ENCODE data around the gene KIF3A. TPM values are rescaled to one million over a fixed set of nuclear protein-coding genes. Genes with fewer than 3 reads are reported as not detected.

The KIF3A gene
- total RNA-seq, 1 donor from 2014 or later, result 25.4 TPM

GRCh38 chr5:132651838-132652469 lies 85.4 kb downstream of the KIF3A start:
- no peaks in the 10 kb centered on the region for H3K9me3 ChIP-seq (ENCODE audit: insufficient read depth, low read depth, low read length)
- no peak for DNase-seq (ENCODE audit: low read depth)
- H3K27me3 ChIP-seq (ENCODE audit: insufficient read depth, low read length), result peaks cover 2% of the 10 kb centered on the region
- peaks cover 2% of the 10 kb centered on the region for H3K4me1 Mint-ChIP-seq (ENCODE audit: low read depth, unreplicated experiment)
- H3K36me3 ChIP-seq (ENCODE audit: insufficient read depth, low read length), result no peaks in the 10 kb centered on the region
- H3K27ac ChIP-seq (ENCODE audit: low read depth, low read length), result no peak overlapping the region
- peaks cover 3% of the 10 kb centered on the region for H3K9me3 Mint-ChIP-seq (ENCODE audit: unreplicated experiment)
- H3K27ac Mint-ChIP-seq (ENCODE audit: unreplicated experiment), result no peak overlapping the region
- H3K36me3 Mint-ChIP-seq (ENCODE audit: low read depth, unreplicated experiment), result no peaks in the 10 kb centered on the region
- H3K9ac ChIP-seq (ENCODE audit: low read length), result no peak overlapping the region
- no peaks in the 10 kb centered on the region for H3K79me2 ChIP-seq (ENCODE audit: insufficient read depth, low read length)
- no peak for FAIRE-seq
- no peak overlapping the region for H3K4me3 Mint-ChIP-seq (ENCODE audit: unreplicated experiment)
- H4K20me1 ChIP-seq (ENCODE audit: insufficient read depth, low read length), result no peaks in the 10 kb centered on the region
- peaks cover 2% of the 10 kb centered on the region for H3K4me1 ChIP-seq (ENCODE audit: insufficient read depth, low read length)
- no peak overlapping the region for H3K4me3 ChIP-seq (ENCODE audit: insufficient read depth, low read depth, low read length)
- peaks cover 20% of the 10 kb centered on the region for H3K27me3 Mint-ChIP-seq (ENCODE audit: low read depth, unreplicated experiment)
- TF ChIP-seq EZH2 (IDR thresholded peaks at IDR 0.05; ENCODE audit: insufficient read depth, low read length), result no peak
- TF ChIP-seq, protein P1, sequence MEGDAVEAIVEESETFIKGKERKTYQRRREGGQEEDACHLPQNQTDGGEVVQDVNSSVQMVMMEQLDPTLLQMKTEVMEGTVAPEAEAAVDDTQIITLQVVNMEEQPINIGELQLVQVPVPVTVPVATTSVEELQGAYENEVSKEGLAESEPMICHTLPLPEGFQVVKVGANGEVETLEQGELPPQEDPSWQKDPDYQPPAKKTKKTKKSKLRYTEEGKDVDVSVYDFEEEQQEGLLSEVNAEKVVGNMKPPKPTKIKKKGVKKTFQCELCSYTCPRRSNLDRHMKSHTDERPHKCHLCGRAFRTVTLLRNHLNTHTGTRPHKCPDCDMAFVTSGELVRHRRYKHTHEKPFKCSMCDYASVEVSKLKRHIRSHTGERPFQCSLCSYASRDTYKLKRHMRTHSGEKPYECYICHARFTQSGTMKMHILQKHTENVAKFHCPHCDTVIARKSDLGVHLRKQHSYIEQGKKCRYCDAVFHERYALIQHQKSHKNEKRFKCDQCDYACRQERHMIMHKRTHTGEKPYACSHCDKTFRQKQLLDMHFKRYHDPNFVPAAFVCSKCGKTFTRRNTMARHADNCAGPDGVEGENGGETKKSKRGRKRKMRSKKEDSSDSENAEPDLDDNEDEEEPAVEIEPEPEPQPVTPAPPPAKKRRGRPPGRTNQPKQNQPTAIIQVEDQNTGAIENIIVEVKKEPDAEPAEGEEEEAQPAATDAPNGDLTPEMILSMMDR (IDR thresholded peaks at IDR 0.05; ENCODE audit: insufficient read depth, low read depth, low read length), result no peak
- H3K4me2 ChIP-seq (ENCODE audit: low read length), result no peak overlapping the region
- H2AFZ ChIP-seq (ENCODE audit: low read depth, low read length), result no peak overlapping the region

DNA sequence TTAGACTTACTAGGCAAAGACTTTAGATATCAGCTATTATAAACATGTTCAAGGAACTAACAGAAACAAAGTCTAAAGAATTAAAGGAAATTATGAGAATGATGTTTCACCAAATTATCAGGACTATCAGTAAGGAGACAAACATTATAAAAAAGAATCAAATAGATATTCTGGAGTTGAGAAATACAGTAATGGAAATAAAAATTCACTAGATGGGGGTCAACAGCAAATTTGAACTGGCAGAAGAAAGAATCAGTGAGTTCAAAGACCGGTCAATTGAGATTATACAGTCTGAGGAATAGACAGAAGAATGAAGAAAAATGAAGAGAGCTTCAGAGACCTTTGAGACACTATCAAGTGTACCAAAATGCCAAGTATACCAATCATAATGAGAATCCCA lies 89.0 kb downstream of the KIF3A start:
- Mint-ChIP-seq H3K27me3 (ENCODE audit: low read depth, unreplicated experiment) (peaks cover under 1% of the 10 kb centered on the region), H3K4me1 (ENCODE audit: low read depth, unreplicated experiment) (no peaks in the 10 kb centered on the region), H3K9me3 (ENCODE audit: unreplicated experiment) (peaks cover 3% of the 10 kb centered on the region), H3K36me3 (ENCODE audit: low read depth, unreplicated experiment) (peaks cover 3% of the 10 kb centered on the region), H3K4me3 (ENCODE audit: unreplicated experiment) (no peak overlapping the region), H3K27ac (ENCODE audit: unreplicated experiment) (no peak overlapping the region)
- FAIRE-seq, result no peak
- Histone ChIP-seq H3K9ac (ENCODE audit: low read length) (no peak overlapping the region), H4K20me1 (ENCODE audit: insufficient read depth, low read length) (no peaks in the 10 kb centered on the region), H2AFZ (ENCODE audit: low read depth, low read length) (no peak overlapping the region), H3K4me2 (ENCODE audit: low read length) (no peak overlapping the region), H3K27me3 (ENCODE audit: insufficient read depth, low read length) (peaks cover 2% of the 10 kb centered on the region), H3K79me2 (ENCODE audit: insufficient read depth, low read length) (no peaks in the 10 kb centered on the region), H3K9me3 (ENCODE audit: insufficient read depth, low read depth, low read length) (no peaks in the 10 kb centered on the region), H3K4me1 (ENCODE audit: insufficient read depth, low read length) (no peaks in the 10 kb centered on the region), H3K27ac (ENCODE audit: low read depth, low read length) (no peak overlapping the region), H3K4me3 (ENCODE audit: insufficient read depth, low read depth, low read length) (no peak overlapping the region), H3K36me3 (ENCODE audit: insufficient read depth, low read length) (no peaks in the 10 kb centered on the region)
- no peak for DNase-seq (ENCODE audit: low read depth)
- TF ChIP-seq EZH2 (IDR thresholded peaks at IDR 0.05; ENCODE audit: insufficient read depth, low read length), result no peak
- TF ChIP-seq, protein P1 (IDR thresholded peaks at IDR 0.05; ENCODE audit: insufficient read depth, low read depth, low read length), result no peak

- Histone ChIP-seq H2AFZ (ENCODE audit: low read depth, low read length) (no peak overlapping the region), H3K9ac (ENCODE audit: low read length) (no peak overlapping the region), H3K9me3 (ENCODE audit: insufficient read depth, low read depth, low read length) (no peaks in the 10 kb centered on the region), H3K4me1 (ENCODE audit: insufficient read depth, low read length) (no peaks in the 10 kb centered on the region), H3K36me3 (ENCODE audit: insufficient read depth, low read length) (peaks cover 2% of the 10 kb centered on the region), H3K27ac (ENCODE audit: low read depth, low read length) (no peak overlapping the region), H3K4me3 (ENCODE audit: insufficient read depth, low read depth, low read length) (no peak overlapping the region), H3K27me3 (ENCODE audit: insufficient read depth, low read length) (peaks cover 2% of the 10 kb centered on the region), H4K20me1 (ENCODE audit: insufficient read depth, low read length) (no peaks in the 10 kb centered on the region), H3K79me2 (ENCODE audit: insufficient read depth, low read length) (no peaks in the 10 kb centered on the region), H3K4me2 (ENCODE audit: low read length) (no peak overlapping the region)
- H3K9me3 Mint-ChIP-seq (ENCODE audit: unreplicated experiment), result peaks cover 3% of the 10 kb centered on the region
- H3K4me1 Mint-ChIP-seq (ENCODE audit: low read depth, unreplicated experiment), result no peaks in the 10 kb centered on the region
- H3K36me3 Mint-ChIP-seq (ENCODE audit: low read depth, unreplicated experiment), result peaks cover 10% of the 10 kb centered on the region
- TF ChIP-seq, protein P1 (IDR thresholded peaks at IDR 0.05; ENCODE audit: insufficient read depth, low read depth, low read length), result no peak
- TF ChIP-seq EZH2 (IDR thresholded peaks at IDR 0.05; ENCODE audit: insufficient read depth, low read length), result no peak
- FAIRE-seq, result no peak
- DNase-seq (ENCODE audit: low read depth), result no peak
- no peak overlapping the region for H3K4me3 Mint-ChIP-seq (ENCODE audit: unreplicated experiment)
- no peak overlapping the region for H3K27ac Mint-ChIP-seq (ENCODE audit: unreplicated experiment)
- H3K27me3 Mint-ChIP-seq (ENCODE audit: low read depth, unreplicated experiment), result no peaks in the 10 kb centered on the region
Measured at GRCh38 chr5:132647473-132647872, 89.9 kb downstream of the KIF3A start.

All from astrocyte (in vitro differentiated cells and primary cell).